Keratinocyte (primary cell): ENCODE measurements around the gene FHOD3.

Experiments used
- EZH2 ChIP-seq: IDR thresholded peaks from one replicate; pipeline ENCODE4 v1.6.1; 2012; ENCODE audit warnings: inconsistent platforms, mild to moderate bottlenecking, low read length, moderate library complexity
- TF ChIP-seq, protein P1 (sequence below), 3 experiments: IDR thresholded peaks in 1 of 3; conservative IDR thresholded peaks in 1 of 3; optimal IDR thresholded peaks in 1 of 3; 2 replicates in 2 of 3; 3 replicates in 1 of 3; pipeline versions ENCODE3 to v1.5.1; 2011; ENCODE audit warnings: low read length in 3 of 3, mild to moderate bottlenecking in 3 of 3, moderate library complexity in 2 of 3, control low read depth in 1 of 3, inconsistent platforms in 1 of 3; ENCODE audit not compliant: insufficient read depth in 2 of 3; ENCODE audit errors: extremely low read depth in 1 of 3

DNA sequence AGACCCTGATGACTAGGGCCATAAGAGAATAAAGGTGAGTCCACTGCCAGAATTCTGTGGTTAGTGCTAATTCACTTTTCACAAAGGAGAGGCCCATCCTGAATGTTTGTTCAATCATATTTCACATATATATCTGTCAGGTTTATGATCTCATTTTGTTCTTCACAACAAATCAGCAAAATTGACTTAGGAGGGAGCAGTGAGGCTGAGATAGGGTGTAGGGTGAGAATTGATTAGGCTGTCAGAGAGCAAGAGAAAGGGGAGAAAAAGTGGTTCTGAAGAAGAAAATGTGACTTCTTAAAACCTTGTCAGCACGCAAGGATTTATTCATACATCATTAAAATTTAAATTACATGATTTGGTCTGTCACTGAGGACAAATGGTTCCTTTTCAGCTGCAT, 117.7 kb downstream of the FHOD3 start:
- TF ChIP-seq, protein P1, sequence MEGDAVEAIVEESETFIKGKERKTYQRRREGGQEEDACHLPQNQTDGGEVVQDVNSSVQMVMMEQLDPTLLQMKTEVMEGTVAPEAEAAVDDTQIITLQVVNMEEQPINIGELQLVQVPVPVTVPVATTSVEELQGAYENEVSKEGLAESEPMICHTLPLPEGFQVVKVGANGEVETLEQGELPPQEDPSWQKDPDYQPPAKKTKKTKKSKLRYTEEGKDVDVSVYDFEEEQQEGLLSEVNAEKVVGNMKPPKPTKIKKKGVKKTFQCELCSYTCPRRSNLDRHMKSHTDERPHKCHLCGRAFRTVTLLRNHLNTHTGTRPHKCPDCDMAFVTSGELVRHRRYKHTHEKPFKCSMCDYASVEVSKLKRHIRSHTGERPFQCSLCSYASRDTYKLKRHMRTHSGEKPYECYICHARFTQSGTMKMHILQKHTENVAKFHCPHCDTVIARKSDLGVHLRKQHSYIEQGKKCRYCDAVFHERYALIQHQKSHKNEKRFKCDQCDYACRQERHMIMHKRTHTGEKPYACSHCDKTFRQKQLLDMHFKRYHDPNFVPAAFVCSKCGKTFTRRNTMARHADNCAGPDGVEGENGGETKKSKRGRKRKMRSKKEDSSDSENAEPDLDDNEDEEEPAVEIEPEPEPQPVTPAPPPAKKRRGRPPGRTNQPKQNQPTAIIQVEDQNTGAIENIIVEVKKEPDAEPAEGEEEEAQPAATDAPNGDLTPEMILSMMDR (optimal IDR thresholded peaks at IDR 0.05 in 1 of 3, IDR thresholded peaks at IDR 0.05 in 1 of 3, conservative IDR thresholded peaks at IDR 0.05 in 1 of 3; ENCODE audit: extremely low read depth in 1 of 3, insufficient read depth in 2 of 3, low read length in 3 of 3), result no peak
- no peak for TF ChIP-seq EZH2
